CD4-positive, alpha-beta T cell treated with Interleukin-17A for 1 hour (primary cell): ENCODE results near the gene DYSF.

Experiments used
- DNase-seq: peaks from one replicate; pipeline ENCODE4 v3.0.0-alpha.2; 2020

DYSF gene

DNA sequence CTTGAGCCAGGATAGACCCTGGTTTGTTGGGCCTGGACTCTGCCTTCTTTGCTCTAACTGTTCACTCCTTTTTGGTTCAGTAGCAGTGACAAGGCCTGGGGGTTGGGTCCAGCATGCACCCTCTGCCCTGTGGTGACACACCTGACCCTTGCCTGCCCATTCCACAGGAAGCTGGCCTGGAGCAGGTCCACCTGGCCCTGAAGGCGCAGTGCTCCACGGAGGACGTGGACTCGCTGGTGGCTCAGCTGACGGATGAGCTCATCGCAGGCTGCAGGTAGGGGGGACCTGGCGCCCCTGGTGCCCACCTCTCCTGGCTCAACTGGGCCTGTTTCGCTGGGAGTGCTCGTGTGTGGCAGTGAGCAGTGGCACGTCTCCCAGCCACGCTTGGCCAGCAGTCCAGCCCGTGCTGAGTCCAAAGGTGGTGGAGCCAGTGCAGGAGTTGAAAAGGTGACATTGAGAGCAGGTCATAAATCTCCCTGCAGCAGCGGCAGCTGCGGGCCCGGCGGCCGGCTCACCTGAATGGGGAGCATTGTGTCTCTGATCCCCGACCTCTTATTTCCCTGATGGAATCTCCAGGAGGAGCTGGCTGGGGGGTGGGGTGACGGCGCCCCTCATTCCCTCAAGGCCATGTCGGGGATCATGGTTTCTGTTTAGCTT is 102.6 kb downstream of the DYSF start:
- DNase-seq = no peak

DNA sequence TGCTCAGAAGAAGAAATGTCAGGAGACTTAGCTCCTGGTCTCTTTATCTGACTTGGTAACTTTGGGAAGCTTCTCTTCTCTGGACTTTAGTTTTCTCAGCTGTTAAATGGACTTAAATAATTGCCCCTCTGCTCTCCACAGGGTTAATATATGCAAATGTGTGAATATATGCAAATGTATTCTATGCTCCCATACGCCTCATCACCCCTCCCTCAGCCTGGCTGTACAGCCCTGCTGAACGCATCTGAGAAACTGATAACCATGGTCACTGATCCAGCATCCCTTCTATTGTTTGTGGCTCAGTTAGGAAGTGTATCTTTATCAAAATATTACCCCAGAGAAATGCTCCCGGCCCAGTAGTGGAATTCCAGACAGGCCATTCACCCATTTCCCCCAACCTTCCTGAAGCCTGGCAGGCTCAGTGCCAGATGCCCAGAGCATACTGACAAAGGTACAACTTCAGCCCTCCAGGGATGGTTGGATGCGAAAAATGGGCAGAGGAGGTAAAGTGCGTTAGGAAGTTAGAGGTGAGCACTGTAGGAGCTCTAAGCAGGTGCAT is 103.4 kb downstream of the DYSF start:
- DNase-seq = no peak

DNA sequence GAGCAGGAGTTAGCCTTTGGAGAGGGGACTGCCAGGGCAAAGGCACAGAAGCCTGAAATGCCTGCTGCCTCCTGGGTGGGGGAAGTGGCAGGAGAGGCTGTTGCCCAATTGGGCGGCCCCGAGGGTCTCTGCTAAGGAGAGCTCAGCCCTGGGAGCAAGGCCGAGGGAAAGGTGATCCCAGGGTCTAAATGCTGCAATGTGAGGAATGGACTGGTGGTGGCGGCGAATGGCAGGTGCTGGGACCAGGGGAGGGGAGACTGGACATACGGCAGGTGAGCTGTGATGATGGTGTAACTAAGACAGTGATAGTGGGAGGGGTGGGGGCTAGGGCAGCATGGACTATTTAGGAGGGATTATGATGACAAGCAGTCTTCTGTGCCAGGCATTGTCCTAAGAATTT is 104.0 kb downstream of the DYSF start:
- no peak for DNase-seq

DNA sequence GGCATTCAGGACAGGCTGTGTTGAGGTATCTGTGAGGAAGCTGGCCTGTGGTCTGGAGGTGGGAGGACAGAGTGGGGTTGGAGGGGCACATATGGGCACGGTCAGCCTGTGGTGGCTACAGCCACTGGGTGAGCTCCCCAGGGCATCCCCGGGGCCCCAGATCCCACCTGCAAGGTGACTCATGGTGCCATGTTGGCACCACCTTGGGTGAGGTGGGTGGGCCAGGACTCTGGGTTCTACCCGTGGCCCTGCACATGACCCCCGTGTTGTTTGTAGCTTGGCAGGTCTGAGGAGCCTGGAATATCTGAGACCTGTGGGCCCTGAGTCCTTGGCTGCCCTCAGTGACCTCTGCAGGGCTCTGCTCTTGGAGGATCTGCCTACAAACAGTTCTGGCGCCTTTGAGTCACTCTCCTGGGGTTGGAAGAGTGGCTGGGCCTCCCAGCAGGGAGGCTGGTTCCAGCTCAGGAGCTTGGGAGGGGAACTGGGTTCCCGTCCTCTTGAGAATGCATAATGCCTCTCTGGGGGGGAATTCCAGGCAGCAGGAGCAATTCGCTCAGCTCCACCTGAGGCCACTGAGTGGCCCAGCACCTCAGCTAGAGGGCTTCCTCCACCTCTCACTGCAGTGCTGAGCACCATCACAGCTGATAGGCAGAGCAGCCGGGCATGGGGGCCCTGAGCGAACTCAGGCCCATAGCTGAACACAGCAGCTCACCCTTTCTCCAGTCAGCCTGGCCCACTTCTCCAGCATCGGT is 105.1 kb downstream of the DYSF start:
- DNase-seq = no peak

DNA sequence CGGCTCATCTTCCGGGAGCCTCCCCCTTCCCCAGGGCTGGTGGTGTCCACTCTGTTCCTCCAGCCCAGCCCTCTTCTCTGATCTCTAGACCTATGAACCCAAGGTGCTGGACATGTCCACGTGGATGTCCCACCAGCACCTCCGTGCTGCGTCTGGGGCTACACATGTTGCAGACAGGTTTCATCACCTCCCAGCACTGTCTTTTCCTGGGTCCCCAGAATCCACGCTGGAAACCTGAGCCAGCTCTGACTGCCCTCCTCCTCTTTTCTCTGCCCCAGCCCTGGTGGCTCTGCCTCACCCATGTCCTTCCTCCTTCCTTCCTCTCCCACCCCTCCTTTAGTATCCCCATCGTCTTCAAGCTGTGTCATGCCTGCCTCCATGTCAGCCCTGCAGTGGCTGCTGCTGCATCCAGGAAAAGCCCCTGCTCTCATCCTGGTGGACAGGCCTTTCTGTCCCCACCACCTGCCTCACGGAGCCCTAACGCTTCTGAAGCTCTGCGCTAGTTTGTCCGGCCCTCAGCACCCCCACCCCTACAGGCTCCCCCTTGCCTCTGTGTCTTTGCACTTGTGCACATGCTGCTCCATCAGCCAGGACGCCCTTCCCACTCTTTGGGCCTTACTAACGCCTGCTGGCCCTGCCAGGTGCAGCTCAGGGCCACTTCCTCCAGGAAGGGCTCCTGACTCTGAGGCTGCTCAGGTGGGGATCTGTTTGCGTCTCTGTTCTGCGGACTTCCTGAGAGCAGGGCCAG is 105.9 kb downstream of the DYSF start:
- DNase-seq = no peak

DNA sequence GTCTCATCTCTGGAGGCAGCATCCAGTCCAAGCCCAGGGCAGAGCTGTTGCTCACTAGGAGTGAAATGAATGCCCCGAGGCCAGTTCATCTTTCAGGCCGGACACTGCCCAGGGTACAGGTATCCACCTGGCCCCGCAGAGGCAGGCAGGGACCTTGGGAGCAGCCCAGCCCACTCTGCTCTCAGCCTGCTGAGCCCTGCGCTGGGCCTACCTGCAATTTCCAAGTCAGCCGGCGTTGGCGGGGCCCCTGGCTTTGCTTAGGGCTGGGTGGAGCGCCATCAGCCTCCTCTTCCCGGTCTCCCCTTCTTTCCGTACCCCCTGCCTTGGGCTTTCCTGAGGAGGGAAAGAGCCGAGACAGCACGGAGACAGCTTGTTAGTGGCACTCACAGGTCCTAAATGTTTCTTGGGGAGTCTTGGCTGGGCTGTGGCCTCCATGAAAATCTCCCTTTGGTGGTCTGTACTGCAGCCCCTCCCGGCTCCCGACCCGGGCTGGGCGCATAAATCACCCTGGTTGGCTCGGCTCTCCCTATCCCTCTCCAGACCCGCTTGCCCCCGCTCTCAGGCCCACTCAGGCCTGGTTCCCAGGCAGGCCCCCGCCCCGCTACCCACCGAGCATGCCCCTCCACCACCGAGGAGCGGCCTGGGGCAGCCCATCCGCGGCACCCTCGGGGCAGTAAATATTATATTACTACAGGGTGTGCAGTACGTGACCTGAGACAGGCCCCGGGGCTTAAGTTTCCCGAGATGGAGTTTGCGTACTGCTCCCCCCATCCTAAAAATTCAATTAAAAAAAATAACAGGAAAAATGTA is 106.7 kb downstream of the DYSF start:
- DNase-seq = no peak

DNA sequence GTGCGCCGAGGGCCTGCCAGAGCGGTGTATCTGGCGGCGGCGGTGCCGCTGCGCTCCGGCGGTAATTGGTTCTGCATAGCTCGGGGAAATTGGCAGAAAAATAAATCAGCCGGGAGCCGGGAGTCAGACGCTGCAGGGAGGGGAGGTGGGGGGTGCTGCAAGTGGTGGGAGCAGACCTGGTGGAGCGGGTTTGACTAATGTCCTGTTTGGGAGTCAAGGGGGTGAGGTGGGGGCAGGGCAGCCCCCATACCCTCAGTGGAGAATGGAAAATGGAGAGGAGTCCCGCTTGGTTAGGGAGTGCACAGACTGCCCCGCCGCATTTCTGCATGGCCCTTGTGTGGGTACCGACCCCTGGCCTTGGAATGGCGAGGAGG is 107.3 kb downstream of the DYSF start:
- DNase-seq = no peak

DNA sequence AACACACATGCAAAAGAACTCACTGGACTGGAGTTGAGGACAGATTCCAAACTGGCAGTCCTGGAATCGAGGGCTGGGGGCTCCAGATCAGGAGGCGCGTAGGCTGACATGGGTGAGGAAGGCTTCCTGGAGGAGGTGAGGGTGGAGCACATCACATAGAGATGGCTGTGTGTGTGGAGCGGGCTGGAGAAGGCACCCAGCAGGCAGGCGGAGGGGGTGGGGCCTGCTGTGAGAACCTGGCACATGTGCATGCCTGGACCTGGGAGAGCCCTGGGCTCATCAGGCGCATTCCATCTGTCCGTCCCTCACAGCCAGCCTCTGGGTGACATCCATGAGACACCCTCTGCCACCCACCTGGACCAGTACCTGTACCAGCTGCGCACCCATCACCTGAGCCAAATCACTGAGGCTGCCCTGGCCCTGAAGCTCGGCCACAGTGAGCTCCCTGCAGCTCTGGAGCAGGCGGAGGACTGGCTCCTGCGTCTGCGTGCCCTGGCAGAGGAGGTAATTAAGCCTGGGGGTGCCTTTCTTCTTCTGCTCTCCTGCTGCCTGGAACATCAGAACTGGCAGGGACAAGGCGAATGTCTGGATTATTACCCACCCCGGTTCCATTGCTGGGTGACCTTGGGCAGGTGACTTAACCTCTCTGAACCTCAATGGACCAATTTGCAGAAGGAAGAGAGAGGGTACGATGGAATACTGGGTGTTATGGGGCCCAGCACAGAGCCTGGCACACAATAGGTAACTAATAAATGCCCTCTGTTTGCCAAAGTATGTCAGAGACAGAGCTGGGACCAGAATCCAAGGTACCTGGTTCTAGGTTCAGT is 108.3 kb downstream of the DYSF start:
- no peak for DNase-seq

DNA sequence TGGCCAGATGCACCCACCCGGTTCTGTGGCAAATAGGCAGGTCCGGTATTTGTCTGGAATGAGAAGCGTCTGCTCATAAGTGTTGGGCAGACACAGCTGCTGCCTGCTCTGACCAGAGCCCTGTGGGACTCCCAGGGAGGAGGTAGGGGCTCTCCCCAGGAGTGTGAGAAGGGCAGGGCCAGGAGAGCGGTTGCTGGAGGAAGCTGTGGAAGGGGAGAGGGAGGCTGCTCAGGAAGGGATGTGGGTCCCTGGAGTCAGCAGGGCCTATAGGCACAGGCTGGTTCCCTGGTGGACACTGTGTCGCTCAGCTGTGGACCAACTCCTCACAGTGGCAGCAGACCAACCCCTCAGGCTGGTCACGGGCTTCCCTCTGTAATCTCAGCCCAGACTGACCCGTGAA is 109.2 kb downstream of the DYSF start:
- no peak for DNase-seq

DNA sequence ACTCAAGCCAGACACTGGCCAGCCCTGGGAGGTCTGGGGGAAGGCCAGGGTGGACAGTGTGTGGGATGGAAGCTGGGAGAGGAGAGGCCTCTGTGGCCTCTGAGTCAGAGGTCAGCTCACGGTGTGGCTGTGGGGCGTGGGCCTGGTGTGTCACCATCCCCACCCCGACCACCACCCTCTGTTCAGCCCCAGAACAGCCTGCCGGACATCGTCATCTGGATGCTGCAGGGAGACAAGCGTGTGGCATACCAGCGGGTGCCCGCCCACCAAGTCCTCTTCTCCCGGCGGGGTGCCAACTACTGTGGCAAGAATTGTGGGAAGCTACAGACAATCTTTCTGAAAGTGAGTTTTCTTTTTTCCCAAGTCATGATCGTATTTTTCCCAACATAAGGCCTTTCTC is 110.5 kb downstream of the DYSF start:
- no peak for DNase-seq

DNA sequence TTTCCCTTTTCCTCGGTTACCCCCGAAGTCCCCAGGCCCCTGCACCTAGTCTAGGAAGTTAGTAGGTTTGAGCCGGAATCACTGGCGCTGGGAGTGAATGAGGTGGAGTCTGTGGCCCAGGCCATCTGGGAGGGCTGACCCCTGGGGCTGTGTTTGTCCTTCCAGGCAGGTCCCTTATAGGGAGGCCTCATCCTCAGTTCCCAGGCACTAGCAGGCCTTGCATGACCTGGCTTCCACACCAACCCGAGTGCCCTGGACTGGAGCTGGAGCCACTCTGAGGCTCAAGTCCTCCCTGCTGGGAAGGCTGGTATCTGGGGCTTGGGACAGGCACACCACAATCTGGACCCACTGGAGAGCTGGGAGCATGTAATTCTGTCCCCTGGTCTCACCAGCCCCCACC is 111.0 kb downstream of the DYSF start:
- DNase-seq = no peak

DNA sequence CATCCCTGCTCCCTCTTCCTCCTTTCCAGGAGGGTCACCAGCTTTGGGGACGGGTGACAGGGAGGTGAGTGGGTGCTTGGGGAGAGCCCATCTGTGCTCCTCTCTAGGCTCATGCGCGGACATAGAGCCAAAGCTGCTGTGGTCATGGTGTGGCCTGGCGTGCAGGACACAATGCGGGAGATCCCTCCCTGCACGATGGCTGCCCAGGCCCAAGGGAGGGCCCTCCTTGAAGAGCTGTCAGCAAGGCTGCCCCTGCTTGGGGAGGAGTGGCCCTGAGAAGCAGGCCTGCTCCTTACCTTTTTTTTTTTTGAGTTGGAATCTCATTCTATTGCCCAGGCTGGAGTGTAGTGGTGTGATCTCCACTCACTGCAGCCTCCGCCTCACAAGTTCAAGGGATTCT is 111.4 kb downstream of the DYSF start:
- DNase-seq = no peak

DNA sequence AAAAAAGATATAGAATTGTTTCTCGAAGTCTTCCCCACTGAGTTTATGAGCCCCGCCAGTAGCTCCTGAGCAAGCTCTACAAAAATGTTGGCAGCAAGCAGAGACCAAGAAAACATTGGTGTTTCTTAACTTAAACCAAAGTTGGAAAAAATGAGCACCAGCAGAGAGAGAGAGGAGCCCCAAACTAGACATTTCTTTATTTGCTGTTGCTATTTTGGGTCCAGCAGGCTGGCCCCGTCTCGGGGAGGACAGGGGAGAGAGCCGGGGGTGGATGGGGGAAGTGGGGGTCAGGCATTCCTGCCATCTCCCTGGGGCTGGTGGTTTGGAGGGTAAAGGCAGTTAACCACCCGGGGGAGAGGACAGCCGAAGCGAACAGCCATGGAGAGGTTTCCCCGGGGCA is 113.0 kb downstream of the DYSF start:
- no peak for DNase-seq

DNA sequence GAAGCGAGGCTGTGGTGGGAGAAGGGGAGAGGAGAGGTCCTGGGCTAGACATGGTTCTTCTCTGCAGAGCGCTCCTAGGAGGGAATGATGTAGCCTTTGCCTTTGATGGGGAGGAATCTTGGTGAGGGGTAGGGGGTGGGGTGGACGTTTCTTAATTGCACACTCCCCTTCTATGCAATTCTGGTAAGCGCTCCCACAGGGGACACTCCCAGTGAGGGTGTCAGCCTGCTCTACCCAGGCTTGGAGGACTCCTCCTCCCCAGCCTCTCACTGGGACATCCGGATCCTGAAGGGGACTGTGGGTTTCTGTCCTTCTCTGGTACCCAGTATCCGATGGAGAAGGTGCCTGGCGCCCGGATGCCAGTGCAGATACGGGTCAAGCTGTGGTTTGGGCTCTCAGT is 114.3 kb downstream of the DYSF start:
- DNase-seq = no peak

DNA sequence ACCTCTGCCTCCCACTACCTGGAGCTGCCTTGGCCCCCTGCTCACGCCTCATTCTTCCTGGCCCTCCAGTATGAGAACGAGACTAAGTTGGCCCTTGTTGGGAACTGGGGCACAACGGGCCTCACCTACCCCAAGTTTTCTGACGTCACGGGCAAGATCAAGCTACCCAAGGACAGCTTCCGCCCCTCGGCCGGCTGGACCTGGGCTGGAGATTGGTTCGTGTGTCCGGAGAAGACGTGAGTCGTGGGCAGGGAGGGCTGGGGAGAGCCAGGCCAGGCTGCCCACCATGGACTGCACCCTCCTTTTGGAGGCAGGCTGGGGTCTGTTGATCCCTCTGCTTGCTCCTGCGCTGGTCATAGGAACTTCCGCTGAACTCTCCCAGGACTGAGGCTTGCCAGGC is 114.7 kb downstream of the DYSF start:
- DNase-seq = no peak

DNA sequence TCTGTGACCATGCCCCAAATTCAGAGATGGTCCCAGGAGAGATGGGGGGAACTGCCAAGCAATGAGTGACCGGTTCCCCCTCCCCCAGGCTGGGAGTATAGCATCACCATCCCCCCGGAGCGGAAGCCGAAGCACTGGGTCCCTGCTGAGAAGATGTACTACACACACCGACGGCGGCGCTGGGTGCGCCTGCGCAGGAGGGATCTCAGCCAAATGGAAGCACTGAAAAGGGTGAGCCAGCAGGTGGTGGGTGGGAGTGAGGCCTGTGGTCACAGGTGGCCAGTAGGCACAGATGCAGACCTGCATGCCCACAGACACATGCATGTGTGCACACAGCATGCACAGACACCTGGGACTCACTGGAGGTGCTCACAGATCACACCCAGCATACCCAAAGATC is 117.2 kb downstream of the DYSF start:
- DNase-seq = no peak

DNA sequence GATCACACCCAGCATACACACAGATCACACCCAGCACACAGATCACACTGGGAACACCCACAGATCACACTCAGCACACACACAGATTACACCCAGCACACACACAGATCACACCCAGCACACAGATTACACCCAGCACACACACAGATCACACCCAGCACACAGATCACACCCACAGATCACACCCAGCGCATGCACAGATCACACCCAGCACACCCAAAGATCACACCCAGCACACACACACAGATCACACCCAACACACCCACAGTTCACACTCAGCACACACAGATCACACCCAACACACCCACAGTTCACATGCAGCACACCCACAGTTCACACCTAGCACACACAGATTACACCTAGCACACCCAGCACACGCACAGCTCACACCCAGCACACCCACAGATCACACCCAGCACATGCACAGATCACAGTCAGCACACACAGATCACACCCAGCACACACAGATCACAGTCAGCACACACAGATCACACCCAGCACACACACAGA is 117.6 kb downstream of the DYSF start:
- no peak for DNase-seq

DNA sequence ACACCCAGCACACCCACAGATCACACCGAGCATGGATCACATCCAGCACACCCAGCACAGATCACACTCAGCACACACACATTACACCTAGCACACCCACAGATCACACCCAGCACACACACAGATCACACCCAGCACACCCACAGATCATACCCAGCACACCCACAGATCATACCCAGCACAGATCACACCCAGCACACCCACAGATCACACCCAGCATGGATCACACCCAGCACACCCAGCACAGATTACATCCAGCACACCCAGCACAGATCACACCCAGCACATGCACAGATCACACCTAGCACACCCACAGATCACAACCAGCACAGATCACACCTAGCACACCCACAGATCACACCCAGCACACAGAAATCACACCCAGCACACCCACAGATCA is 118.6 kb downstream of the DYSF start:
- DNase-seq = no peak

DNA sequence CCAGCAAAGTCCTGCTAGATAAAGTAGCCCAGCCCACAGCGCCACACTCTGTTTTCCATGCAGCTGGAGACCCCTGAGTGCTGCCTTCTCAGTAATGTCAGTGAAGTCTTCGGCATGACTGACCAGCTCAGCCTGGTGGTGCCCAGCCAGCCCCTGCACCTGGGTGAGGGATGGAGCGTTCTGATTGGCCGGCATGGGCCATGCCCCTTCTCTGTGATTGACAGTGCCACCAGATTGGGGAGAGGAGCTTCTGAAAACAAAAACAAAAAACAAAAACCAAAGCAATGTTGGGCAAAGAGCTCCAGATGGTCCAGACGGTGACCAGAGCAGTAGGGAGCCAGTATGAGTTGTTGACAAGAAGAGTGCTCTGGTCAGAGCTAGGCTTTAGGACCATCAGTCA is 122.6 kb downstream of the DYSF start:
- DNase-seq = no peak

DNA sequence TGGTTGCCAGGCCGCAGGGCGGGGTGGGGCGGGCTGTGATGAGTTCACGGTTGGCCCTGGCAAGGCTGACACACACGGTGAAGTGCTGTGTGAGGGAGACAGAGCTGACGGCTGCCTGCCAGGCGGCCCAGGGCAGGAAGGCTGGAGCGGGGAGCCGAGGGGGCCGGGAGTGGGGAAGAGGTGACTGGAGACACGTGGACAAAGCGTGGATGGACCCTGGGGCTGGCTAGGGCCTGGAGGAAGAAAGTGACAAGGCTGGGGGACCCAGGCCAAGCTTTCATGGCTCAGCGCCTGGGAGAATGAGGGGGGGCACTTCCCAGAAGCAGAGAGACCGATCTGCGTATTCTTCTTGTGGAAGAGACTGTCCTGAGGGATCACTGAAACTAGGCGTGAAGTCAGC is 123.2 kb downstream of the DYSF start:
- no peak for DNase-seq

DNA sequence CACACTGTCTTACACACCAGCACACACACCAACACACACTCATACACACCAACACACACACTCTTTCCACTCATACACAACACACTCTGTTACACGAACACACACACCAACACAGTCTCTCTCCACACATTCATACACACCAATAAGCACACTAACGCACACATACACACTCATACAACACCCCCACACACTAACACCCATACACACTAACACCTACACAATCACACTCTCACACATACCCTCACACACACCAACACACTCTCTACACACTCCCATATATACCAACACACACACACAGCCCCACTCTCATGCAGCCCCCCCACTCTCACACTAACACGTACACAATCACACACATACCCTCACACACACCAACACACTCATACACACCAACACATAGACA is 123.8 kb downstream of the DYSF start:
- DNase-seq = no peak

DNA sequence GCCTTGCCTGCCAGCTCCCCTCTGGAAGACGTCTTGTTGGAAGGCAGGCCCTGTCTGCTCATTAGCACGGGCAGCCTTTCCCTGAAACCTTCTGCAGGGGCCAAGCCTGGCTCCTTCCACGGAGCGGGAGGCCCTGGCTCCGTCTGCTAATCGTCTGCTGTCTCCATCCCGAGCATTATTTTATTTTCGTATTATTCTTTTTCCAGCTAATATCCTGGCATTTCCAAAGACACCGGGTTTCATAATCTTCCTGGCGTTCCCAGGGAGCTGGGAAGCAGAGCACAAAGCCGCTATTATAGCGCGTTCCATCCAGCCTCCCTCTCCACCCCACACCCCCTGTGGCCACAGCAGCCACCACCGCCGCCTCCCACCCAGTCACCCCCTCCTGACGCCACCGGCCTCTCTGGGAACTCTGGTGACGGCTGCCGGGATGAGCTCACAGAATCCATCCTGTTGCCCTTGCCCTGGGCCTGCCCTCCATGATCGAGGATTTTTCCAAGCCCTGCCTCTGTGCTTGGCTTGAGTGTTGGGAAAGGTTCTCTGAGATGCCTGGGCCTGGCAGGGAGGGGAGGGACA is 125.5 kb downstream of the DYSF start:
- DNase-seq = no peak
